ENCODE data around the gene RMRP.

The RMRP gene

DNA sequence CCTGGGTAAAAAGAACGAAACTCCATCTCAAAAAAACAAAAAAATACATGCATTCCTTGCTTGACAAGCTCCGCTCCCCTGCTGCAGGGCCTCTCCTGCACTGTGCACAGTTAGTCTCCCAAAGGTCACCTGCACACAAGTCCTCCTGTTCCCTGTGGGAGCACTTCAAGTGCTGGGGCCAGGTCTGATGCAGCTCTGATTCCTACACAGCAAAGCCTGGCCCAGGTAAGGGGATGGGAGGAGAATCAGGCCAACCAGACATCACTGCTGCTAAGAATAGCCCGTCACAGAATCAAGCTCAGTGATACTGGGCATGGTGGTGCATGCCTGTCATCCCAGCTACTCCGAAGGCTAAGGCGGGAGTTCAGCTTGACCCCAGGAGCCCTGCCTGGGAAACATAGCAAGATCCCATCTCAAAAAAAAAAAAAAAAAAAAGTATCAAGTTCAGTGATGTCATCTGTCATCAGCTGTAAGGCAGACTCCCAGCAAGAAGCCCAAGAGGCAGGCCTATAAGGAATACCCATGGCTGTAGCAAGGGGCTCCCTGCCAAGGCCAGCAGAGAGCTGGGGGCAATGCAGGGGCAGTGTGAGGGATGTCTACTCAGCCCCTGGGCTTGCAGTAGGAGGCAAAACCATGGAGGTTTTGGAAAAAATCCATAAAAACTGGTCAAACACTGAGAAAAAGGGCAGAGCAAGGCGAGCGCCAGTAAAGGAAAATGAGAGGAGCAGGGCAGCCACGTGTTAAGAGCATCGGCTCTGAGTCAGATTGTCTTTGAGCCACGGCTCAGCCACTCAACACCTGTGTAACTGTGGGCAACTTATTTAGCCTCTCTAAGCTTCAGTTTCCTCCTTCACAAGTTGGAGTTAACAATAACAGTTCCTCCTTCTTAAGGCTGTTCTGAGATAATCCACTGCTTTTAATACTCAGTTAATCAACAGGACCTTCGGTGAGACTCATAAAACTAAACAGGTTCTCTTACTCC is 28.7 kb upstream of the RMRP start:
- no peak for DNase-seq (ENCODE audit: low read depth)

DNA sequence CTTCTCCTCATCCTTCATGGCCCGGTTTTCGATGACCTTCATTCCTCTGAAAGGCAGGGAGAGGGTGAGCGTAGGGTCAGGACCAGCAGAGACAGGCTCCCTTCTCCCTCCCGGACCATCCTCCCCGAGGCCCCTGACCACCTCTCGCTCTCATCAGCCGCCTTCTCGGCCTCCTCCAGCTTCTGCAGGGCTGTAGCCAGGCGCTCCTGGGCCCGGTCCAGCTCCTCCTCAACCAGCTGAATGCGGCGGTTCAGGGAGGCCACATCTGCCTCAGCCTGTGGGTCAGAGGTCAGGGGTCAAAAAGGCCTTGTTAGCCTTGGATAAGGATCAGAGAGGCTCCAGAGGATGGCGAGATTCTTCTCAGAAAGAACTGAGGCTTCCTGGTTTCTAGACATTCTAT is 27.7 kb upstream of the RMRP start:
- DNase-seq (ENCODE audit: low read depth) = no peak

DNA sequence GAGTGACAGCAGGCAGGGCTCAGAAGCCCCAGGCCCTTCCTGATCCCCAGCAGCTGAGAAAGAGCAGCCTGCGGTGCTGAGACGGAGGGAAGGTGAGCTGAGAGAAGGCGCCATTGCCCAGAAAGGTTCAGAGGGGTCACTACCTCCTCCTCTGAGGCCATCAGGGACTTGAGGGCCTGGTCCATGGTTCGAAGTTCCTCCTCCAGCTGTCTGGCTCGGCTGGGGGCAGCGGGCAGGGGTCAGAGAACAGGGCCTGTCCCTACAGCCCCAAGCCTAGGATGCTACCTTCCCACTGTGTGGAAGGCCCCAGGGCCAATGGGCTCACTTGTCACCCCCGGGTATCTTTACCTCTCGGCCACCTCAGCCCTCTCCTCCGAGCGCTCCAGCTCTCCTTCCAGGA is 27.1 kb upstream of the RMRP start:
- DNase-seq (ENCODE audit: low read depth) = no peak

GRCh38 chr9:35683323-35683722 is 25.5 kb upstream of the RMRP start:
- DNase-seq (ENCODE audit: low read depth) = no peak

GRCh38 chr9:35682520-35683315 is 24.9 kb upstream of the RMRP start:
- no peak for DNase-seq (ENCODE audit: low read depth)

GRCh38 chr9:35682051-35682450 is 24.2 kb upstream of the RMRP start:
- DNase-seq (ENCODE audit: low read depth) = no peak

- DNase-seq (ENCODE audit: low read depth) = no peak
These were observed 23.7 kb upstream of the RMRP start for GRCh38 chr9:35681341-35682002.

GRCh38 chr9:35680331-35681105 is 22.7 kb upstream of the RMRP start:
- DNase-seq (ENCODE audit: low read depth) = no peak

- DNase-seq (ENCODE audit: low read depth) = no peak
These were observed 22.0 kb upstream of the RMRP start for GRCh38 chr9:35679766-35680330.

DNA sequence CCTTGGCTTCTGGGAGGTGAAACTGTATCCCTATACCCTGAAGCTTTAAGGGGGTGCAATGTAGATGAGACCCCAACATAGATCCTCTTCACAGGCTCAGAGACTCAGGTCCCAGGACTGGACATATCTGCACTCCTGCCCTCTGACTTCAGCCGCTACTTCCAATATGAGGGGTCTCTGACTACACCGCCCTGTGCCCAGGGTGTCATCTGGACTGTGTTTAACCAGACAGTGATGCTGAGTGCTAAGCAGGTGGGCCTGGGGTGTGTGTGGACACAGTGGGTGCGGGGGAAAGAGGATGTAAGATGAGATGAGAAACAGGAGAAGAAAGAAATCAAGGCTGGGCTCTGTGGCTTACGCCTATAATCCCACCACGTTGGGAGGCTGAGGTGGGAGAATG is 21.3 kb upstream of the RMRP start:
- no peak for DNase-seq (ENCODE audit: low read depth)

- DNase-seq (ENCODE audit: low read depth) = no peak
These were observed 18.0 kb upstream of the RMRP start for GRCh38 chr9:35675732-35676392.

GRCh38 chr9:35675204-35675603 is 17.4 kb upstream of the RMRP start:
- no peak for DNase-seq (ENCODE audit: low read depth)

DNA sequence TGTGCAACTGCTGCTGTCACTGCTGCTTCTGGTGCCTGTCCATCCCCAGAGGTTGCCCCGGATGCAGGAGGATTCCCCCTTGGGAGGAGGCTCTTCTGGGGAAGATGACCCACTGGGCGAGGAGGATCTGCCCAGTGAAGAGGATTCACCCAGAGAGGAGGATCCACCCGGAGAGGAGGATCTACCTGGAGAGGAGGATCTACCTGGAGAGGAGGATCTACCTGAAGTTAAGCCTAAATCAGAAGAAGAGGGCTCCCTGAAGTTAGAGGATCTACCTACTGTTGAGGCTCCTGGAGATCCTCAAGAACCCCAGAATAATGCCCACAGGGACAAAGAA is 16.2 kb upstream of the RMRP start:
- DNase-seq (ENCODE audit: low read depth) = no peak

DNA sequence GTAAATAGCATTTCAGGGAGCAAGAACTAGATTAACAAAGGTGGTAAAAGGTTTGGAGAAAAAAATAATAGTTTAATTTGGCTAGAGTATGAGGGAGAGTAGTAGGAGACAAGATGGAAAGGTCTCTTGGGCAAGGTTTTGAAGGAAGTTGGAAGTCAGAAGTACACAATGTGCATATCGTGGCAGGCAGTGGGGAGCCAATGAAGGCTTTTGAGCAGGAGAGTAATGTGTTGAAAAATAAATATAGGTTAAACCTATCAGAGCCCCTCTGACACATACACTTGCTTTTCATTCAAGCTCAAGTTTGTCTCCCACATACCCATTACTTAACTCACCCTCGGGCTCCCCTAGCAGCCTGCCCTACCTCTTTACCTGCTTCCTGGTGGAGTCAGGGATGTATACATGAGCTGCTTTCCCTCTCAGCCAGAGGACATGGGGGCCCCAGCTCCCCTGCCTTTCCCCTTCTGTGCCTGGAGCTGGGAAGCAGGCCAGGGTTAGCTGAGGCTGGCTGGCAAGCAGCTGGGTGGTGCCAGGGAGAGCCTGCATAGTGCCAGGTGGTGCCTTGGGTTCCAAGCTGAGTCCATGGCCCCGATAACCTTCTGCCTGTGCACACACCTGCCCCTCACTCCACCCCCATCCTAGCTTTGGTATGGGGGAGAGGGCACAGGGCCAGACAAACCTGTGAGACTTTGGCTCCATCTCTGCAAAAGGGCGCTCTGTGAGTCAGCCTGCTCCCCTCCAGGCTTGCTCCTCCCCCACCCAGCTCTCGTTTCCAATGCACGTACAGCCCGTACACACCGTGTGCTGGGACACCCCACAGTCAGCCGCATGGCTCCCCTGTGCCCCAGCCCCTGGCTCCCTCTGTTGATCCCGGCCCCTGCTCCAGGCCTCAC is 15.6 kb upstream of the RMRP start, which contains the start of gene CA9:
Gene CA9, plus strand, starts transcription at position 797 of the 893 bp plus-strand sequence. Its CDS starts 32 bp downstream, at position 829.
- no peak for DNase-seq (ENCODE audit: low read depth)

DNA sequence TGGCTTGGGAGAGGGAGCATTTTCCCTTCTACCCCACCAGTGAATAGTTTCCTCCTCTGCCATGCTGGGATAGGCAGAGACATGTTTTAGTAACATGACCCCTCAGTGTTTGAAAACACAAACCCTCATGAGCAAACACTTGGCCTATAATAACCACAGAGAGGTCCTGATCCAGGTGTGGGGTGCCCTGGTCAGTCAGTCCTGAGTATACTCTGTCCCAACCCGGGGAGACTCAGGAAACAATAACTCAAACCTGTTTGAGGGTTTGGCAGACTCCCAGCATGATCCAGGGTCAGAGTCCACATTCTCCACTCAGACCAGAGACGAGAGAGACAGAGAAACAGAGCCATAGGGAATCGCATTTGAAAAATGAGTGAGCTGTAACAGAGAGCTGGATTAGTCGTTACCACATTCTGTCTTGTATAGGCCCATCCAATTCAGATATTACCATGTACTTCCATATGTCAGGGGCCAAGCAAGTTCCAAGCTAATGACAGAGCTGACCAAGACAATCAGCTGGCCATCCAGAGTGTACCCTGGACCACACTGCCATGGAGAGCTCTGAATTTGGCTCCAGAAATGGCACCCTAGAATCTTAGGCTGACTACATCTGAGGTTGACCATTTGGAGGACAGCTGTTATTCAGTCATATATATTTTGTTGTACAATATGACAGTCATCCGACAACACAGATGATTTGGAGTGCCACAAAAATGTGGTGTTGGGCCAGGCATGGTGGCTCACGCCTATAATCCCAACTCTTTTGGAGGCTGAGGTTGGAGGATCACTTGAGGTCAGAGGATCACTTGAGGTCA is 11.7 kb upstream of the RMRP start:
- no peak for DNase-seq (ENCODE audit: low read depth)

DNA sequence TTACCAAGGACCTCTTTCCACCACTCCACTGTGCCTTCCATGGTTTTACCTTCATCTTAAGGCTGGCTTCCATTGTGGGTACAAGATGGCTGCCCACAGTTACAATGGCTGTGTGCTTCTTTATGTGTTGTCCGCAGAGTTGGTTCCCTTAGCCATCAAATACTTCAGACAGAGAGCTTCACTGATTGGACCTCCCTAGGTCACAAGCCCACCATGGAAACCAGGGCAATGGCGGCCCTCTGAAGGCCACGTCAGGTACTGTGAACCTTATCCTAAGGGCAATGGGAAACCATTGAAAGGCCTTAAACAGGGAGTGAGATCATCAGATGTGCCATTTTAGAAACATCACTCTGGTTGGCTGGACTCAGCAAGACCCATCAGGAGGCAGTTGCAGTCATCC is 10.1 kb upstream of the RMRP start:
- DNase-seq (ENCODE audit: low read depth) = no peak

- no peak for DNase-seq (ENCODE audit: low read depth)
These were observed 8.7 kb upstream of the RMRP start for GRCh38 chr9:35666549-35666948.

- DNase-seq (ENCODE audit: low read depth) = no peak
These were observed 8.2 kb upstream of the RMRP start for GRCh38 chr9:35666045-35666444.

DNA sequence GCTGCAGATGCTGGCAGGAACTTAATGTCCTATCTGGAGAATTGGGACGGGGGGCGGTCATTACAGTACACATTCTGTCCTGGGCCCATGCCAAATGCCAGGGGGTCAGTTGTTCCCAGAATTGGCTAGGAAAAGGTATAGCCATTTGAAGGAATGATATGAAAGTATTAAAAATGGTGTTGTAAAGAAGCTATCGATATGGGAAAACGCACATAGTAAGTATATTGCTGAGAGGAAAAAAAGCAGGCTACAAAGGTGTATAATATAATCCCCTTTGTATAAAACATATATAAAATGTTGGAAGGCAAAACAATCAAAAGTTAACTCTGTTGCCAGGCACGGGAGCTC is 7.6 kb upstream of the RMRP start:
- DNase-seq (ENCODE audit: low read depth) = no peak
